Activated CD8-positive, alpha-beta T cell treated with anti-CD3 and anti-CD28 coated beads for 36 hours (primary cell): Measurements from ENCODE around the gene SDK2. TPM values are rescaled to one million over a fixed set of nuclear protein-coding genes. Genes with fewer than 3 reads are reported as not detected.

Experiments used
- ATAC-seq: fragments of 200-7000 bp; cut with Tn5 transposase; one replicate; pipeline ENCODE4 v1.10.0; 2021; ENCODE audit warnings: mild to moderate bottlenecking, moderate library complexity
- CTCF ChIA-PET: fragments of 350-600 bp; sonication (Branson Sonifier 250); formaldehyde crosslinking; loops from one replicate; lab custom pipeline; 2021; ENCODE audit warnings: antibody characterized with exemption; lab: Charles Lee
- POLR2A ChIA-PET: fragments of 350-600 bp; sonication (Branson Sonifier 250); formaldehyde crosslinking; loops from one replicate; lab custom pipeline; 2021; ENCODE audit warnings: antibody characterized with exemption; lab: Charles Lee
- DNase-seq: peaks from one replicate; pipeline ENCODE4 v3.0.0-alpha.2; 2020
- H3K27ac Mint-ChIP-seq: one replicate; pipeline ENCODE4 v1.8.0; 2021; ENCODE audit warnings: mild to moderate bottlenecking, mixed read lengths
- H3K27me3 Mint-ChIP-seq: one replicate; pipeline ENCODE4 v1.8.0; 2021; ENCODE audit warnings: mixed read lengths
- H3K36me3 Mint-ChIP-seq: one replicate; pipeline ENCODE4 v1.8.0; 2021; ENCODE audit warnings: low read depth, mixed read lengths
- H3K4me1 Mint-ChIP-seq: one replicate; pipeline ENCODE4 v1.8.0; 2021; ENCODE audit warnings: low read depth, mixed read lengths
- H3K4me3 Mint-ChIP-seq: one replicate; pipeline ENCODE4 v1.8.0; 2021; ENCODE audit warnings: mild to moderate bottlenecking, moderate library complexity, mixed read lengths
- H3K9me3 Mint-ChIP-seq: one replicate; pipeline ENCODE4 v1.8.0; 2021; ENCODE audit warnings: mixed read lengths
- intact Hi-C: fragments of 100-400 bp; cut with micrococcal nuclease; formaldehyde crosslinking; loops from one replicate; pipeline ENCODE4 v1.10.0; 2022
- total RNA-seq, 2 experiments: library from RNA; stranded (reverse); gene quantifications; one replicate each; pipeline ENCODE4 v1.2.3, GENCODE V29; 2021
- TF ChIP-seq, protein P1 (sequence below): fragments of 200-600 bp; IDR thresholded peaks from one replicate; pipeline ENCODE4 v1.8.0; 2022; ENCODE audit warnings: antibody characterized with exemption, mild to moderate bottlenecking

The SDK2 gene
- total RNA-seq, 2 experiments from 2014 or later: 3.2 to 3.3 TPM

DNA sequence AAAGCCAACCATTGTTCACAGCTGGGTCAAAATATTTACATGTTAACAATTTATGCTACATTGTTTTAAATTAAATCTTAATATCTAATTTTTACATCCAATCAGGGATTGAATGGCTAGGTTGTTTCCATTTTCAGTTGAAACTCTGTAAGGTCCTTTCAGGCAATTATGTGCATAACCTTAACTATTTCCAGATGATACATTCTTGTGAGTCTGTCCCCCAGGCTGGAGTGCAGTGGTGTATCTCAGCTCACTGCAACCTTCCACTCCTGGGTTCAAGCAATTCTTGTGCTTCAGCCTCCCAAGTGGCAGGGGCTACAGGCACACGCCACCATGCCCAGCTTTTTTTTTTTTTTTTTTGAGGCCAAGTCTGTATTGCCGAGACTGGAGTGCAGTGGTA is 342.9 kb downstream of the SDK2 start:
- H3K9me3 Mint-ChIP-seq: no peaks in the 10 kb centered on the region
- TF ChIP-seq, protein P1, sequence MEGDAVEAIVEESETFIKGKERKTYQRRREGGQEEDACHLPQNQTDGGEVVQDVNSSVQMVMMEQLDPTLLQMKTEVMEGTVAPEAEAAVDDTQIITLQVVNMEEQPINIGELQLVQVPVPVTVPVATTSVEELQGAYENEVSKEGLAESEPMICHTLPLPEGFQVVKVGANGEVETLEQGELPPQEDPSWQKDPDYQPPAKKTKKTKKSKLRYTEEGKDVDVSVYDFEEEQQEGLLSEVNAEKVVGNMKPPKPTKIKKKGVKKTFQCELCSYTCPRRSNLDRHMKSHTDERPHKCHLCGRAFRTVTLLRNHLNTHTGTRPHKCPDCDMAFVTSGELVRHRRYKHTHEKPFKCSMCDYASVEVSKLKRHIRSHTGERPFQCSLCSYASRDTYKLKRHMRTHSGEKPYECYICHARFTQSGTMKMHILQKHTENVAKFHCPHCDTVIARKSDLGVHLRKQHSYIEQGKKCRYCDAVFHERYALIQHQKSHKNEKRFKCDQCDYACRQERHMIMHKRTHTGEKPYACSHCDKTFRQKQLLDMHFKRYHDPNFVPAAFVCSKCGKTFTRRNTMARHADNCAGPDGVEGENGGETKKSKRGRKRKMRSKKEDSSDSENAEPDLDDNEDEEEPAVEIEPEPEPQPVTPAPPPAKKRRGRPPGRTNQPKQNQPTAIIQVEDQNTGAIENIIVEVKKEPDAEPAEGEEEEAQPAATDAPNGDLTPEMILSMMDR: no peak
- H3K36me3 Mint-ChIP-seq: no peaks in the 10 kb centered on the region
- H3K27me3 Mint-ChIP-seq: peaks cover 11% of the 10 kb centered on the region
- no peak overlapping the region for H3K27ac Mint-ChIP-seq
- intact Hi-C loops: no loop called here
- ChIA-PET CTCF (interaction anchor here (1.8 kb wide), 1 partner anchor 9 kb away, joined by 6 read pairs; no protein-coding TSS in a partner anchor), POLR2A (no interaction called here)
- H3K4me1 Mint-ChIP-seq: no peaks in the 10 kb centered on the region
- no peak overlapping the region for H3K4me3 Mint-ChIP-seq
- ATAC-seq (no peak), DNase-seq (no peak)

DNA sequence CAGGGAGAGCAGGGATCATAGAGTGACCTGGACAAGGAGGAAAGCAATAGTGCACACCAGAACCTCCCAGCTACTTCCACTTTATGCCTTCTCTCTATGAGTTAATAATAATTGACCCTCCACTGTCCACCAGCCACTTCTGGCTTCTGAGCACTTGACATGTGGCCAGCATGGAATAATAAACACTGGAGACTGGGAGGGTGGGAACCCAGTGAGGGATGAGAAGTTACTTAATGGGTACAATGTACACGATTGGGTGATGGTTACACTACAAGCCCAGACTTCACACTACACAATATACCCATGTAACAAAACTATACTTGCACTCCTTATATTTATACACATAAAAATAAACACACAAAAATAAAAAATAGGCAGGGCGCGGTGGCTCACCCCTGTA is 343.9 kb downstream of the SDK2 start:
- DNase-seq: no peak
- POLR2A ChIA-PET: no interaction called here
- TF ChIP-seq, protein P1: no peak
- no peak overlapping the region for H3K27ac Mint-ChIP-seq
- no peaks in the 10 kb centered on the region for H3K36me3 Mint-ChIP-seq
- H3K4me3 Mint-ChIP-seq: no peak overlapping the region
- CTCF ChIA-PET: interaction anchor here (3.0 kb wide), 1 partner anchor 69 kb away, joined by 11 read pairs; no protein-coding TSS in a partner anchor
- peaks cover 9% of the 10 kb centered on the region for H3K27me3 Mint-ChIP-seq
- intact Hi-C loops: no loop called here
- H3K9me3 Mint-ChIP-seq: no peaks in the 10 kb centered on the region
- H3K4me1 Mint-ChIP-seq: no peaks in the 10 kb centered on the region
- ATAC-seq: no peak

DNA sequence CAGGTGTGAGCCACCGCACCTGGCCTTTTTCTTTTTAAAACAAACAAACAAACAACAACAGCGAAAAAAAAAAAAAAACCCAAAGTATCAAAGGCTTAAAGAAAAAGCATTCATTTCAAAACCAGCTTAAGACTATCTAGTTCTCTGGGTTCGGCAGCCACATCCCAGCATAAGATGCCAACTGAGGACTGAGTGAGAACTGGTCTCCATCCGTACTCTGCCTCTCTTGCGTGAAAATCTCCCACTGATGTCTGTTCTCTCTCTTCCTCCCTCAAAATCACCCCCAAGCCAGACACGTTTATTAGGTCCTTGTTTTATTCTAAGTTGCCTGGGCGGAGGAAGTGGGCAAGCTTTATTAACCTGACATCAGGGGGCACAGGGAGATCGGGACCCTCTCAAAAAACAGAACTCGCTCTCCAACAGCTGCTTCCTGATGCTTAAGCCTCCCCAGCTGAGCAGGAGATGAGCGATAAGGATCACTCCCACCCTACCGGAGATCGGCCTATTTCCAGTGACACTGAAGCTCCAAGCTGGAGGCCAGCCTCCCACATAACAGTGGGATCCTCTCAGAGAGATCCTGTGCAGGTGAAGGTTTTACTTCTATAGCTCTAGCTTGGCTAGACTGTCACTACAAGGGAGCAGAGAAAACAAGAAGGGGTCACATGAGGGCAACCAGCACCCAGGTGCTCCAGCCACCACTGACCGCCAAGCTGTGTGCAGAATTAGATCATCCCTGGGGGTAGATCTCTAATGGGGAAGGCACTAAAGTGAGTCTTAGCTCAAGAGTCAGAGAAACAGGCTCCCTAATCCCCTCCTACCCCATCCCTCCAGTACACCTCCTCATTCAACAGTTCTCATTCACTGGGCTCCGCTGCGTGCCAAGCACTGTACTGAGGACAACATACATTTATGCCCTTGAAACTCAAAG is 346.0 kb downstream of the SDK2 start:
- DNase-seq (no peak), ATAC-seq (no peak)
- Mint-ChIP-seq H3K9me3 (no peaks in the 10 kb centered on the region), H3K27ac (no peak overlapping the region), H3K36me3 (no peaks in the 10 kb centered on the region), H3K27me3 (peaks cover 2% of the 10 kb centered on the region), H3K4me1 (no peaks in the 10 kb centered on the region), H3K4me3 (no peak overlapping the region)
- TF ChIP-seq, protein P1: no peak
- intact Hi-C loops: no loop called here
- POLR2A ChIA-PET: interaction anchor here (1.1 kb wide), 1 partner anchor 12 kb away, joined by 3 read pairs; no protein-coding TSS in a partner anchor
- CTCF ChIA-PET: interaction anchor here (0.9 to 3.0 kb wide), 3 partner anchors 13 to 71 kb away, joined by 4 to 11 read pairs (median 4); no protein-coding TSS in a partner anchor

DNA sequence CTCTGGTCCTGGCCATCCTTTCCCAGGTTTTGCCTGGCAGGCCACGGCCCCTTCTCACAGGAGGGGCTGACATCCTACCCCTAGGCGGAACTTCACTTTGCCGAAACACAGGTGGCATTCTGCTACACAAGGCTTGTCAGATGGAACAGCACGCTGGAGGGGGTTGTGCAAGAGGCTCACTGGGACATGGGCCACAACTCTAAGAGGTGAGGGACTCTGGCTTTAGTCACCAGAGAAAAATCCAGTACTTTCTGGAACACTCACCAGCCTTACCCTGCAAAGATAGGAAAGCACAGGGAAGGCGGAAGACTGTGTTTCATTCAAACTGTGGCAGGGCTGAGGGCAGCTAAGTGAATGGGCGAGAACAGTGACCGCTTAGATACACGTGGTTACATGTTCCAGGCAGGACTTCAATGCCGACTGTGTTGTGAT is 350.7 kb downstream of the SDK2 start:
- DNase-seq (no peak), ATAC-seq (no peak)
- Mint-ChIP-seq H3K4me3 (no peak overlapping the region), H3K4me1 (peaks cover 10% of the 10 kb centered on the region), H3K27me3 (peaks cover 4% of the 10 kb centered on the region), H3K36me3 (no peaks in the 10 kb centered on the region), H3K9me3 (no peaks in the 10 kb centered on the region), H3K27ac (no peak overlapping the region)
- TF ChIP-seq, protein P1: no peak
- CTCF ChIA-PET: no interaction called here
- POLR2A ChIA-PET: no interaction called here
- intact Hi-C loops: no loop called here

DNA sequence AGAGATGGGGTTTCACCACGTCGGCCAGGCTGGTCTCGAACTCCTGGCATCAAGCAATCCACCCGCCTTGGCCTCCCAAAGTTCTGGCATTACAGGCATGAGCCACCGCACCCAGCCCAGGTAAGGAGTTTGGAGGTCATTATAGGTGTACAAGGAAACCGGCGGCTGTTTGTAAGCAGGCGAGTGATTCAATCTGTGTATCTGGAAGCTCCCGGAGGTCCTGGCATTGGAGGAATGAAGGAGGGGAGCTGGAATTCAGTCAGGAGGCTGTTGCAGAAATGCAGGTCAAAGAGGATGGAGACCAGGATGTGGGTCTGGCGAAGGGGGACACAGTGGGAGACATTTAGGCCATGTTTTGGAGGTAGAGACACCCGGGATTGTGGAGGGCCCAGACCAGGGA is 351.2 kb downstream of the SDK2 start:
- Mint-ChIP-seq H3K36me3 (no peaks in the 10 kb centered on the region), H3K9me3 (no peaks in the 10 kb centered on the region), H3K4me1 (peaks cover 10% of the 10 kb centered on the region), H3K4me3 (no peak overlapping the region), H3K27me3 (peaks cover 4% of the 10 kb centered on the region), H3K27ac (no peak overlapping the region)
- ChIA-PET CTCF (no interaction called here), POLR2A (no interaction called here)
- DNase-seq (no peak), ATAC-seq (no peak)
- intact Hi-C loops: no loop called here
- TF ChIP-seq, protein P1: no peak
